ENCODE results near the gene TSG101. TPM values are rescaled to one million over a fixed set of nuclear protein-coding genes. Genes with fewer than 3 reads are reported as not detected.

Gene TSG101
- total RNA-seq, 4 donors from 2014 or later, result 67.8 to 80.0 (median 71.8) TPM

DNA sequence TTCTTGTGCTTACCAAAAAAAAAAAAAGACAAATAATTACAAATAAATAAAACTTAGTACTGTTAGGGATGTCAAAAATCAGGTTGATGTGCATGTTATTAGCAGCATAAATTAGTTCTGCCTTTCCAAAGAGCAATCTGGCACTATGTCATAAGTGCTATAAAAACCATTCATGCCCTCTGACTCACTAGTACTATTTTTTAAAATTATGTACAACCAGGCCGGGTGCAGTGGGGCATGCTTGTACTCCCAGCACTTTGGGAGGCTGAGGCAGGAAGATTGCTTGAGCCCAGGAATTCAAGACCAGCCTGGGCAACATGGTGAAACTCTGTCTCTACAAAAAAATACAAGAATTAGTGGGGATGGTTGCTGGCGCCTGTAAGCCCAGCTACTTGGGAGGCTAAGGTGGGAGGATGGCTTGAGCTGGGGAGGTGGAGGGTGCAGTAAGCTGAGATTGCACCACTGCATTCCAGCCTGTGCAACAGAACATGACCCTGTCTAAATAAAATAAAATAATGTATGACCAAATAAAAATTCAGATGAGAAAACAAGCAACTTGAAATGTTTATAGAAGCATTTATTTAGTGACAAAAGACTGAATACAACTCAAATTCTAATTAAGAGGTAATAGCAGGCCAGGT is 36.5 kb upstream of the TSG101 start:
- Histone ChIP-seq H3K4me3 (no peak overlapping the region), H3K4me1 (no peaks in the 10 kb centered on the region), H3K27ac (no peak overlapping the region), H3K27me3 (no peaks in the 10 kb centered on the region), H3K36me3 (peaks cover 67% of the 10 kb centered on the region), H3K9me3 (no peaks in the 10 kb centered on the region)
- WGBS, result 83% methylated on average over 2 of the region's 2 CpGs
- TF ChIP-seq EP300 (IDR thresholded peaks at IDR 0.05) (no peak), CTCF (IDR thresholded peaks at IDR 0.05) (no peak), POLR2A (IDR thresholded peaks at IDR 0.05) (no peak), POLR2AphosphoS5 (IDR thresholded peaks at IDR 0.05) (no peak)
- DNase-seq (ENCODE audit: low spot score in 2 of 2), result no peak

DNA sequence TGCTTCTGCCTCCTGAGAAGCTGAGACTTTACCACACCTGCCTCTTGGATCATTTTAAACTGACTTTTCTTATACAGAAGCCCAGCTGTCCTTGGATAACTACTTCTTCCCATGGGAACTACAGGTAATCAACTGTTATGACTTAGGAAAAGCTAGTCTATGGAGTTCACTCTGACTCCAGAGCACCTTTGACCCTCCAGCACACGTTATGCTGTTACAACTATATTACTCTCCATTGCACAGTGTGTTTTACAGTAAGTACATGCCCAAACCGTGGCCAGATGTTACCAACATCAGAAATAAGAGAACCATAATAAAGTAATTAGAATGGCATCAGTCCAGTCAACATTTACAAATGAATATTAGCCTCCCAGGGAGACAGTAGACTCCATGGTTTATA is 21.3 kb upstream of the TSG101 start:
- H3K4me1 ChIP-seq, result no peaks in the 10 kb centered on the region
- H3K27ac ChIP-seq, result no peak overlapping the region
- TF ChIP-seq POLR2A (IDR thresholded peaks at IDR 0.05), result no peak
- TF ChIP-seq POLR2AphosphoS5 (IDR thresholded peaks at IDR 0.05), result no peak
- TF ChIP-seq CTCF (IDR thresholded peaks at IDR 0.05), result no peak
- TF ChIP-seq EP300 (IDR thresholded peaks at IDR 0.05), result no peak
- peaks cover 30% of the 10 kb centered on the region for H3K36me3 ChIP-seq
- WGBS, result 67% methylated on average over 2 of the region's 2 CpGs
- no peak overlapping the region for H3K4me3 ChIP-seq
- H3K9me3 ChIP-seq, result no peaks in the 10 kb centered on the region
- DNase-seq (ENCODE audit: low spot score in 2 of 2), result no peak
- H3K27me3 ChIP-seq, result no peaks in the 10 kb centered on the region

- no peaks in the 10 kb centered on the region for H3K9me3 ChIP-seq
- H3K27ac ChIP-seq, result no peak overlapping the region
- H3K4me1 ChIP-seq, result no peaks in the 10 kb centered on the region
- DNase-seq (ENCODE audit: low spot score in 2 of 2), result no peak
- H3K27me3 ChIP-seq, result no peaks in the 10 kb centered on the region
- peaks cover 38% of the 10 kb centered on the region for H3K36me3 ChIP-seq
- H3K4me3 ChIP-seq, result no peak overlapping the region
- 68% methylated on average over 1 of the region's 1 CpG for WGBS
- peak; percentile 12 to 14 for TF ChIP-seq CTCF (IDR thresholded peaks at IDR 0.05)
- TF ChIP-seq EP300 (IDR thresholded peaks at IDR 0.05), result no peak
- TF ChIP-seq POLR2AphosphoS5 (IDR thresholded peaks at IDR 0.05), result no peak
- TF ChIP-seq POLR2A (IDR thresholded peaks at IDR 0.05), result no peak
Observed at GRCh38 chr11:18540207-18541009, 13.7 kb upstream of the TSG101 start.

DNA sequence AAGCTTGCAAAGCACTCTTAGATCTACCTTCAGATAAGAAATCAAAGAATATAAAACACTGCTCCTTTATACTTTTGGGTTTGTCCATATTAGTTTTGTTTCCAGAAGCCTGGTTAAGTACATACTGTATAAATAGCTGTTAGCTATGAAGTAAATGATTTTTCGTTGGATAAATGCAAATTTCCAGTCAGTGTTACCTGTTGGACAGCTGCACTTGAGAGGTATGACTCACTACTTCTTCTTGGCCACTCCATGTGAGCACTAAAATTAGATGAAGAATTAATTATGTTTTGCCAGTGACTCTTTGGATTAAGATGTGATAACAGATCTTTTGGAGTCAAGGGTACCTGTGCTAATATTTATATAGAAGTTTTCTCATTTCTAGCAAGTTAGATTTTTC is 9.5 kb upstream of the TSG101 start:
- no peak for TF ChIP-seq CTCF (IDR thresholded peaks at IDR 0.05)
- no peak for TF ChIP-seq EP300 (IDR thresholded peaks at IDR 0.05)
- TF ChIP-seq POLR2A (IDR thresholded peaks at IDR 0.05), result no peak
- no peaks in the 10 kb centered on the region for H3K9me3 ChIP-seq
- H3K36me3 ChIP-seq, result peaks cover 37% of the 10 kb centered on the region
- H3K27ac ChIP-seq, result no peak overlapping the region
- no peaks in the 10 kb centered on the region for H3K4me1 ChIP-seq
- no peak overlapping the region for H3K4me3 ChIP-seq
- H3K27me3 ChIP-seq, result no peaks in the 10 kb centered on the region
- 54% methylated on average over 1 of the region's 1 CpG for WGBS
- no peak for DNase-seq (ENCODE audit: low spot score in 2 of 2)

- Histone ChIP-seq H3K36me3 (peaks cover 37% of the 10 kb centered on the region), H3K4me1 (no peaks in the 10 kb centered on the region), H3K9me3 (no peaks in the 10 kb centered on the region), H3K27ac (no peak overlapping the region), H3K27me3 (no peaks in the 10 kb centered on the region), H3K4me3 (no peak overlapping the region)
- WGBS, result 98% methylated on average over 1 of the region's 1 CpG
- no peak for DNase-seq (ENCODE audit: low spot score in 2 of 2)
- no peak for TF ChIP-seq POLR2AphosphoS5 (IDR thresholded peaks at IDR 0.05)
- no peak for TF ChIP-seq POLR2A (IDR thresholded peaks at IDR 0.05)
- no peak for TF ChIP-seq EP300 (IDR thresholded peaks at IDR 0.05)
- TF ChIP-seq CTCF (IDR thresholded peaks at IDR 0.05), result no peak
Observed at GRCh38 chr11:18534245-18534644, 7.5 kb upstream of the TSG101 start.

Measured in suprapubic skin (tissue), 4 donors.